MG63 (cell line): ENCODE measurements around the gene SETD2. TPM values are rescaled to one million over a fixed set of nuclear protein-coding genes. Genes with fewer than 3 reads are reported as not detected.
"Not testable (repeated sequence)": the region's sequence is repeated elsewhere in the genome, so short reads cannot be mapped to it uniquely, and the experiment has no call there.

Source experiments
- DNase-seq: peaks from one replicate; pipeline ENCODE4 v3.0.0-alpha.2; 2020
- H3K27me3 ChIP-seq: fragments of 250-450 bp; sonication (Bioruptor Pico); 2 replicates; pipeline ENCODE4 v1.5.1; 2020; ENCODE audit warnings: mild to moderate bottlenecking, moderate library complexity
- H3K36me3 ChIP-seq: fragments of 250-450 bp; sonication (Bioruptor Pico); 2 replicates; pipeline ENCODE4 v1.5.1; 2020; ENCODE audit warnings: mild to moderate bottlenecking, moderate library complexity
- H3K4me3 ChIP-seq: fragments of 250-450 bp; sonication (Bioruptor Pico); 2 replicates; pipeline ENCODE4 v1.5.1; 2020; ENCODE audit warnings: mild to moderate bottlenecking, moderate library complexity
- H3K9me3 ChIP-seq: fragments of 250-450 bp; sonication (Bioruptor Pico); 2 replicates; pipeline ENCODE4 v1.5.1; 2020; ENCODE audit warnings: mild to moderate bottlenecking, moderate library complexity
- total RNA-seq: library from RNA; depleted of rRNA; stranded (reverse); fragments of >200 nt; shearing (Covaris generic); gene quantifications from 2 replicates; pipeline ENCODE4 v1.2.3, GENCODE V29; 2014; ENCODE audit warnings: low replicate concordance; rRNA removed

Gene SETD2
- 8.1 and 13.0 TPM in 2 replicates for total RNA-seq

GRCh38 chr3:47164007-47164881, at the start of gene SETD2:
SETD2 (minus strand) TSS chr3:47164113; CDS start chr3:47163924, 189 bp downstream.
- Histone ChIP-seq H3K9me3 (no peaks in the 10 kb centered on the region), H3K4me3 (peak within 1 kb of the TSS; percentile 90), H3K27me3 (no peaks in the 10 kb centered on the region), H3K36me3 (peaks cover 6% of the 10 kb centered on the region)
- peak; percentile 95 for DNase-seq

GRCh38 chr3:47210863-47211405, 47.0 kb upstream of the SETD2 start:
- Histone ChIP-seq H3K27me3 (no peaks in the 10 kb centered on the region), H3K4me3 (no peak overlapping the region), H3K36me3 (no peaks in the 10 kb centered on the region), H3K9me3 (no peaks in the 10 kb centered on the region)
- DNase-seq: no peak

GRCh38 chr3:47206022-47206421, 42.1 kb upstream of the SETD2 start:
- H3K9me3 ChIP-seq, H3K27me3 ChIP-seq, H3K36me3 ChIP-seq: not testable (repeated sequence)

GRCh38 chr3:47204875-47205274, 41.0 kb upstream of the SETD2 start:
- H3K4me3 ChIP-seq: no peak overlapping the region
- H3K27me3 ChIP-seq: no peaks in the 10 kb centered on the region
- no peaks in the 10 kb centered on the region for H3K36me3 ChIP-seq
- H3K9me3 ChIP-seq: no peaks in the 10 kb centered on the region
- no peak for DNase-seq

More at GRCh38 chr3:47206022-47206421, 42.1 kb upstream of the SETD2 start:
- H3K4me3 ChIP-seq, DNase-seq: not testable (repeated sequence)

- no peaks in the 10 kb centered on the region for H3K9me3 ChIP-seq
- DNase-seq: no peak
- H3K27me3 ChIP-seq: no peaks in the 10 kb centered on the region
- no peak overlapping the region for H3K4me3 ChIP-seq
- no peaks in the 10 kb centered on the region for H3K36me3 ChIP-seq
Measured at GRCh38 chr3:47202542-47202941, 38.6 kb upstream of the SETD2 start.

GRCh38 chr3:47197287-47197686, 33.4 kb upstream of the SETD2 start:
- H3K9me3 ChIP-seq: no peaks in the 10 kb centered on the region
- no peak overlapping the region for H3K4me3 ChIP-seq
- DNase-seq: no peak
- no peaks in the 10 kb centered on the region for H3K36me3 ChIP-seq
- no peaks in the 10 kb centered on the region for H3K27me3 ChIP-seq

GRCh38 chr3:47194994-47195393, 31.1 kb upstream of the SETD2 start:
- no peak for DNase-seq
- no peak overlapping the region for H3K4me3 ChIP-seq
- no peaks in the 10 kb centered on the region for H3K9me3 ChIP-seq
- H3K36me3 ChIP-seq: no peaks in the 10 kb centered on the region
- no peaks in the 10 kb centered on the region for H3K27me3 ChIP-seq

GRCh38 chr3:47193871-47194859, 30.3 kb upstream of the SETD2 start:
- Histone ChIP-seq H3K27me3 (no peaks in the 10 kb centered on the region), H3K4me3 (no peak overlapping the region), H3K9me3 (no peaks in the 10 kb centered on the region), H3K36me3 (no peaks in the 10 kb centered on the region)
- no peak for DNase-seq

GRCh38 chr3:47186285-47186684, 22.4 kb upstream of the SETD2 start:
- Histone ChIP-seq H3K4me3 (no peak overlapping the region), H3K9me3 (no peaks in the 10 kb centered on the region), H3K27me3 (no peaks in the 10 kb centered on the region), H3K36me3 (no peaks in the 10 kb centered on the region)
- no peak for DNase-seq

GRCh38 chr3:47181685-47182084, 17.8 kb upstream of the SETD2 start:
- not testable (repeated sequence) for H3K9me3 ChIP-seq, H3K36me3 ChIP-seq, H3K4me3 ChIP-seq, H3K27me3 ChIP-seq, DNase-seq

- not testable (repeated sequence) for H3K4me3 ChIP-seq, H3K27me3 ChIP-seq, DNase-seq, H3K9me3 ChIP-seq, H3K36me3 ChIP-seq
Measured at GRCh38 chr3:47180011-47180410, 16.1 kb upstream of the SETD2 start.

GRCh38 chr3:47176582-47176981, 12.7 kb upstream of the SETD2 start:
- Histone ChIP-seq H3K27me3 (no peaks in the 10 kb centered on the region), H3K4me3 (no peak overlapping the region), H3K9me3 (no peaks in the 10 kb centered on the region), H3K36me3 (no peaks in the 10 kb centered on the region)
- DNase-seq: no peak

- Histone ChIP-seq H3K4me3 (peak overlapping the region; percentile 90), H3K36me3 (peaks cover 6% of the 10 kb centered on the region), H3K9me3 (no peaks in the 10 kb centered on the region), H3K27me3 (no peaks in the 10 kb centered on the region)
- peak; percentile 15 for DNase-seq
Measured at GRCh38 chr3:47163169-47164006, 525 bp downstream of the SETD2 start.

GRCh38 chr3:47162697-47163168, 1.2 kb downstream of the SETD2 start:
- H3K27me3 ChIP-seq: no peaks in the 10 kb centered on the region
- no peak for DNase-seq
- peak overlapping the region; percentile 90 for H3K4me3 ChIP-seq
- no peaks in the 10 kb centered on the region for H3K9me3 ChIP-seq
- H3K36me3 ChIP-seq: peaks cover 6% of the 10 kb centered on the region

- Histone ChIP-seq H3K27me3 (no peaks in the 10 kb centered on the region), H3K4me3 (peak overlapping the region; percentile 90), H3K36me3 (peaks cover 6% of the 10 kb centered on the region), H3K9me3 (no peaks in the 10 kb centered on the region)
- DNase-seq: no peak
Measured at GRCh38 chr3:47161983-47162696, 1.8 kb downstream of the SETD2 start.
